Right atrium auricular region (tissue), 2 donors: ENCODE data around the gene PPFIA1. TPM values are rescaled to one million over a fixed set of nuclear protein-coding genes. Genes with fewer than 3 reads are reported as not detected.
"Not testable (repeated sequence)": the region's sequence is repeated elsewhere in the genome, so short reads cannot be mapped to it uniquely, and the experiment has no call there.

Source experiments
- DNase-seq: peaks from one replicate; pipeline ENCODE4 v3.0.0-alpha.2; 2019; ENCODE audit warnings: low spot score
- H3K27ac ChIP-seq, 2 donors: fragments of 200-600 bp; sonication (generic); 1 replicate in 1 of 2; 2 replicates in 1 of 2; pipeline ENCODE4 v1.5.1; 2016 to 2019
- H3K27me3 ChIP-seq, 2 donors: fragments of 200-600 bp; sonication (generic); one replicate each; pipeline versions ENCODE4 v1.5.1 to v1.6.0; 2017 to 2019
- H3K36me3 ChIP-seq: fragments of 200-600 bp; sonication (generic); one replicate; pipeline ENCODE4 v1.5.1; 2016
- H3K4me1 ChIP-seq, 2 donors: fragments of 200-600 bp; sonication (generic); one replicate each; pipeline versions ENCODE4 v1.5.1 to v1.6.0; 2017 to 2019
- H3K4me3 ChIP-seq, 2 donors: fragments of 200-600 bp; sonication (generic); 1 replicate in 1 of 2; 2 replicates in 1 of 2; pipeline ENCODE4 v1.5.1; 2017 to 2019; ENCODE audit warnings: mild to moderate bottlenecking in 1 of 2, moderate library complexity in 1 of 2
- H3K9me3 ChIP-seq, 2 donors: fragments of 200-600 bp; sonication (generic); one replicate each; pipeline ENCODE4 v1.5.1; 2019
- total RNA-seq, 2 donors: library from RNA; depleted of rRNA; stranded (reverse); fragments of >200 nt; gene quantifications; one replicate each; pipeline ENCODE4 v1.1.0, GENCODE V29; 2016
- TF ChIP-seq, protein P1 (sequence below), 2 donors: fragments of 200-600 bp; sonication (generic); IDR thresholded peaks; one replicate each; pipeline ENCODE4 v1.5.1; 2019; ENCODE audit warnings: antibody characterized with exemption in 2 of 2

The PPFIA1 gene
- total RNA-seq, 2 donors from 2014 or later, result 28.7 to 45.9 TPM

DNA sequence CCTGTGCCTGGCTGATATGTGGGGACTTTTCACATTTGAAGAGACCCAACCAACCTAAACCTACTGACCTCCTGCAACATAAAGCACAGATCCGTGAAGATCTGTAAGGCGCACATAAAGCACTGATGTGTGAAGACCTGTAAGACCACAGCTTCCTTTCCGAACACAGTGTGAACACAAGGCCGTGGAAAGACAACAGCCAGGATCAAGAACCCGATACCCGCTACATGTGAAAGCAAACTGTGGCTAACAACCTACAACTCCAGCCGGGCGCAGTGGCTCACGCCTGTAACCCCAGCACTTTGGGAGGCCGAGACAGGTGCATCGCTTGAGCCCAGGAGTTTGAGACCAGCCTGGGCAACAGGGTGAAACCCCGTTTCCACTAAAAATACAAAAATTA is 17.6 kb upstream of the PPFIA1 start:
- TF ChIP-seq, protein P1, sequence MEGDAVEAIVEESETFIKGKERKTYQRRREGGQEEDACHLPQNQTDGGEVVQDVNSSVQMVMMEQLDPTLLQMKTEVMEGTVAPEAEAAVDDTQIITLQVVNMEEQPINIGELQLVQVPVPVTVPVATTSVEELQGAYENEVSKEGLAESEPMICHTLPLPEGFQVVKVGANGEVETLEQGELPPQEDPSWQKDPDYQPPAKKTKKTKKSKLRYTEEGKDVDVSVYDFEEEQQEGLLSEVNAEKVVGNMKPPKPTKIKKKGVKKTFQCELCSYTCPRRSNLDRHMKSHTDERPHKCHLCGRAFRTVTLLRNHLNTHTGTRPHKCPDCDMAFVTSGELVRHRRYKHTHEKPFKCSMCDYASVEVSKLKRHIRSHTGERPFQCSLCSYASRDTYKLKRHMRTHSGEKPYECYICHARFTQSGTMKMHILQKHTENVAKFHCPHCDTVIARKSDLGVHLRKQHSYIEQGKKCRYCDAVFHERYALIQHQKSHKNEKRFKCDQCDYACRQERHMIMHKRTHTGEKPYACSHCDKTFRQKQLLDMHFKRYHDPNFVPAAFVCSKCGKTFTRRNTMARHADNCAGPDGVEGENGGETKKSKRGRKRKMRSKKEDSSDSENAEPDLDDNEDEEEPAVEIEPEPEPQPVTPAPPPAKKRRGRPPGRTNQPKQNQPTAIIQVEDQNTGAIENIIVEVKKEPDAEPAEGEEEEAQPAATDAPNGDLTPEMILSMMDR (IDR thresholded peaks at IDR 0.05), result no peak
- no peak for DNase-seq
- H3K4me1 ChIP-seq, result no peaks in the 10 kb centered on the region

DNA sequence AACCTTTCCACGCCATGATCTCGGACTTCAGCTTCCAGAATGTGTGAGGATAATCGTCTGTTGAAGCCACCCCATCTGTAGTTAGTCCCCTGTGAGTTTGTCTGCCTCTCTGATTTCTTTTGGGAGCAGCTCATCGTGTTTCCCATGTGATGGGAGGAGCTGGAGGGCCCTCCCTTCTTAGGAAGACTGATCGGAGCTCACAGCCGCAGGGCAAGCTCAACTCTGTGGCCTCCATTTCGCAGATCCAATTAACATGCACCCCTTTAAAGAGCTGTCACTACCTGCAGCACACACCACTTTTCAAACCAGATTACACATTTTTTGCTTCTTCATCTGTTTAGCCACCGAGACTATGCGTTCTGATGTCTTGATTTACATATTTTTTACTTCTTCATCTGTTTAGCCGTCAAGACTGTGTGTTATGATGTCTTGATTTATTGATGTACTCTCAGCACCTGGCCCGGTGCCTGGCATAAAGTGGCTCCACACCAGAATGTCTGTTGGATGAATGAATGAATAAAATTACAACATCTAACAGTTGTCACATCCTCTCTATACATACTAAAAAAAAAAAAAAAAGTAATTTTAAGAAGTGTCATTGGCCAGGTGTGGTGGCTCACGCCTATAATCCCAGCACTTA is 14.9 kb upstream of the PPFIA1 start:
- TF ChIP-seq, protein P1 (IDR thresholded peaks at IDR 0.05), result no peak
- Histone ChIP-seq H3K4me1 (no peaks in the 10 kb centered on the region), H3K4me3 (no peak overlapping the region), H3K27me3 (no peaks in the 10 kb centered on the region), H3K36me3 (no peaks in the 10 kb centered on the region), H3K27ac (no peak overlapping the region), H3K9me3 (no peaks in the 10 kb centered on the region)
- no peak for DNase-seq

More for the DNA sequence above, 17.6 kb upstream of the PPFIA1 start:
- Histone ChIP-seq H3K27ac (no peak overlapping the region), H3K36me3 (no peaks in the 10 kb centered on the region), H3K4me3 (no peak overlapping the region), H3K27me3 (no peaks in the 10 kb centered on the region), H3K9me3 (no peaks in the 10 kb centered on the region)

DNA sequence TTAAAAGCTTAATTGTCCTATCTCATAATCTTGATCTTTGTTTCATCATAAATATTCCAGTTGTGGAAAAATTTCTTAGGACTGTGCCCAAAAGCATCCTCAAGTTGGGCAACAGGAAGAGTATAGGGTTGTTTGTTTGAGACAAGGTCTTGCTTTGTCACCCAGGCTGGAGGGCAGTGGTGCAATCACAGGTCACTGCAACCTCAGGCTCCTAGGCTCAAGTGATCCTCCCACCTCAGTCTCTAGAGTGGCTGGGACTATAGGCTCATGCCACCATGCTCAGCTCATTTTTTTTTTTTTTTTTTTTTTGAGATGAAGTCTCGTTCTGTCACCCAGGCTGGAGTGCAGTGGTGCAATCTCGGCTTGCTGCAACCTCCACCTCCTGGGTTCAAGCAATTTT is 11.4 kb upstream of the PPFIA1 start:
- not testable (repeated sequence) for H3K36me3 ChIP-seq, H3K4me3 ChIP-seq

DNA sequence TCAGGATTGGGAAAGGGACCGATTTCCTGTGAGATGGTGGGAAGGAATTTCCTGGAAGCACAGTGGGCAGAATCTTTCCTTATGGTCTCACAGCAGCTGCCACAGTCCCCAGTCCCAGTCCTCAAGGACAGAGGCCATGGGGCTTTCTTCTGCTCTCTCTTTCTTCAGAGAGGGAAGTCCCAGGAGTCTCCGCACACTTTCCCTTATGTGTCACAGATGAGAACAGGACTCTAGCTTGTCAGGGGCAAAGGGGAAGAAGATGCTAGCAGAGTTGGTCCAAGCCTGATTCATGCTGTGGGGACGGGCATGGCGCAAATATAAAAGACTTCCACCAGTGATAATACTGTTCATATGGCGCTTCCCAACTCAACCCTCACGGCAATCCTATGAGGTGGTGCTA is 7.5 kb upstream of the PPFIA1 start:
- no peaks in the 10 kb centered on the region for H3K4me1 ChIP-seq
- DNase-seq, result no peak
- H3K9me3 ChIP-seq, result no peaks in the 10 kb centered on the region
- TF ChIP-seq, protein P1 (IDR thresholded peaks at IDR 0.05), result no peak
- H3K36me3 ChIP-seq, result no peaks in the 10 kb centered on the region
- no peak overlapping the region for H3K4me3 ChIP-seq
- H3K27ac ChIP-seq, result no peak overlapping the region
- no peaks in the 10 kb centered on the region for H3K27me3 ChIP-seq

More for the DNA sequence above, 11.4 kb upstream of the PPFIA1 start:
- not testable (repeated sequence) for H3K9me3 ChIP-seq, DNase-seq, H3K4me1 ChIP-seq, H3K27me3 ChIP-seq, H3K27ac ChIP-seq

DNA sequence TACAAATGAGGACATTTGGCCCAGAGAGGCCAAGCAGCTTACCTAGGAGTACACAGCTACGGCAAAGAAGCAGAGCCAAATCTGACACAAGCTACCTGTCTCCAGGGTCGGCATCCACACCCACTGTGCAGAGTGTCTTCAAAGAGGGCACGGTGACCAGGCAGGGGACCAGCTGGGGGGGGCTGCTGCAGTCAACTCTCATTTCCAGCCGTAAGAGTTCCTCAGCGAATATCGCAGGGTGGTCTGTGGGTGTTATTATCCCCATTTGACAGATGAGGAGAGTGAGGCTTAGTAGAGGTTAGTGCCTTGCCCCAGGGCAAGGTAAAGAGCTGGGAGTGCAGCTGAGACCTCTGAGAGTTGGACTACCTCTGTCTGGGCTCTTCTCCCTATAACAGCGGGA is 7.1 kb upstream of the PPFIA1 start:
- no peaks in the 10 kb centered on the region for H3K27me3 ChIP-seq
- no peak overlapping the region for H3K4me3 ChIP-seq
- TF ChIP-seq, protein P1 (IDR thresholded peaks at IDR 0.05), result no peak
- DNase-seq, result no peak
- no peaks in the 10 kb centered on the region for H3K9me3 ChIP-seq
- no peak overlapping the region for H3K27ac ChIP-seq
- H3K4me1 ChIP-seq, result no peaks in the 10 kb centered on the region
- no peaks in the 10 kb centered on the region for H3K36me3 ChIP-seq

DNA sequence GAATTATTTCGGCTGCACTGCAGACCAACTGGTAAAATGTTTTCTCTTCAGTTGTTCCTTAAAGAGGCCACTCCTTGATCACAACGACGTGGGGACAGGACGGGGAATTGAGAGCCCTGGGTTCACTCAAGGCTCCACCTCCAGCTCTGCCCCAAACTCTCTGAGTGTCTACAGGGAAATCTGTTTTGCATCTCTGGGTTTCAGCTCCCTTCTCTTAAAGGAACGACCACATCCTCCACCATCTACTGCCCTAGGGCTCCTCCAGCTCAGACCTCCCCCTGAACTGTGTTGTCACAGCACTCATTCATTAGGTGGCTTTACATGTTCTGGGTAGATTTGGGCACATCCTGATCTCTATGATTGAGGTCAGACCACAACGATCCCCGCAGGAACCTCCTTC is 5.1 kb upstream of the PPFIA1 start:
- H3K27me3 ChIP-seq, result no peaks in the 10 kb centered on the region
- no peak overlapping the region for H3K27ac ChIP-seq
- H3K36me3 ChIP-seq, result no peaks in the 10 kb centered on the region
- TF ChIP-seq, protein P1 (IDR thresholded peaks at IDR 0.05), result no peak
- no peak overlapping the region for H3K4me3 ChIP-seq
- no peak for DNase-seq
- peaks cover 0 to 7% of the 10 kb centered on the region in 2 donors for H3K4me1 ChIP-seq
- H3K9me3 ChIP-seq, result no peaks in the 10 kb centered on the region
